Mucosa of rectum (tissue), 2 donors: ENCODE measurements around the gene SEBOX.

ENCODE experiments used
- H3K27ac ChIP-seq, 2 donors: one replicate each; pipeline ENCODE4 v1.7.0; 2013; ENCODE audit warnings: inconsistent platforms in 2 of 2, low read depth in 2 of 2, low read length in 2 of 2
- H3K27me3 ChIP-seq, 2 donors: one replicate each; pipeline ENCODE4 v1.7.0; 2013; ENCODE audit warnings: low read length in 2 of 2; ENCODE audit not compliant: control insufficient read depth in 2 of 2, insufficient read depth in 2 of 2
- H3K36me3 ChIP-seq, 2 donors: one replicate each; pipeline ENCODE4 v1.7.0; 2013; ENCODE audit warnings: low read length in 2 of 2; ENCODE audit not compliant: control insufficient read depth in 2 of 2, insufficient read depth in 2 of 2
- H3K4me1 ChIP-seq, 2 donors: one replicate each; pipeline ENCODE4 v1.7.0; 2013; ENCODE audit warnings: low read length in 2 of 2, mild to moderate bottlenecking in 1 of 2; ENCODE audit not compliant: control insufficient read depth in 2 of 2, insufficient read depth in 2 of 2
- H3K4me3 ChIP-seq, 2 donors: one replicate each; pipeline ENCODE4 v1.7.0; 2013; ENCODE audit warnings: low read length in 2 of 2
- H3K9ac ChIP-seq, 2 donors: one replicate each; pipeline ENCODE4 v1.7.0; 2013; ENCODE audit warnings: low read length in 2 of 2, low read depth in 1 of 2, mild to moderate bottlenecking in 1 of 2
- H3K9me3 ChIP-seq, 2 donors: one replicate each; pipeline ENCODE4 v1.7.0; 2013; ENCODE audit warnings: low read length in 2 of 2; ENCODE audit not compliant: control insufficient read depth in 2 of 2
- donor health status: healthy.
- donor health status: Normal muscosa, but diverticular disease.

Gene SEBOX

DNA sequence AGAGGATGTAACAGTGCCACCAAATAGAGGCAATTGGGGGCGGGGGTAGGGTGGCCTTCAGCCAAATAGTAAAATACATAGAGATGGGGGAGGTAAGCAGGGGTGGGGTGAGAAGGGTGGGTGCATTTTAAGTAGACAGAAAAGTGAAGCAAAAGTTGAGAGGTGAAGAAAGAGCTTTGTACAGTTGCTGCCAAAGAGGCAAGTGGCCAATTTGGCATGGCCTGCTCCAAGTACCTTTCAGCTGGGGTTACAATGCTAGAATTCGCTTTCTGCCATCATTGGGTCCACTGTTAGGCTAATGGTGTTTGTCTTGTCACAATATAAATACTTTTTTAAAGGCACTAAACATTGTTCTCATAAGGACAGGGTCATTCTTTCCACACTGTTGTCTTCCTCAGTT, 51.2 kb downstream of the SEBOX start:
- Histone ChIP-seq H3K4me3 (no peak overlapping the region), H3K9ac (no peak overlapping the region), H3K9me3 (no peaks in the 10 kb centered on the region), H3K4me1 (peaks cover 7 to 8% of the 10 kb centered on the region in 2 donors), H3K27ac (no peak overlapping the region), H3K36me3 (no peaks in the 10 kb centered on the region), H3K27me3 (no peaks in the 10 kb centered on the region)
